GM10248 (cell line): Measurements from ENCODE around the gene EIF4G3.

Source experiments
- CTCF ChIA-PET: fragments of 300-600 bp; sonication (Branson Sonifier 250); formaldehyde crosslinking; extraction: SDS; loops from one replicate; lab custom pipeline; 2021; ENCODE audit warnings: antibody characterized with exemption; lab: Yijun Ruan, JAX
- POLR2A ChIA-PET: fragments of 350-650 bp; sonication (Branson Sonifier 250); formaldehyde crosslinking; extraction: SDS; loops from one replicate; lab custom pipeline; 2020; ENCODE audit warnings: antibody characterized with exemption; lab: Yijun Ruan, JAX
- DNase-seq: peaks from one replicate; pipeline ENCODE4 v3.0.0; 2012; ENCODE audit errors: extremely low spot score
- TF ChIP-seq, protein P1 (sequence below): IDR thresholded peaks from 2 replicates; pipeline ENCODE4 v1.5.1; 2012; ENCODE audit warnings: mild to moderate bottlenecking, low read depth; ENCODE audit errors: extremely low read depth, missing control alignments, control extremely low read depth

The EIF4G3 gene

GRCh38 chr1:20962576-20963258, 214.0 kb downstream of the EIF4G3 start:
- CTCF ChIA-PET: interaction anchor here (2.5 kb wide), 1 partner anchor 18 kb away, joined by 10 read pairs; no protein-coding TSS in a partner anchor
- TF ChIP-seq, protein P1, sequence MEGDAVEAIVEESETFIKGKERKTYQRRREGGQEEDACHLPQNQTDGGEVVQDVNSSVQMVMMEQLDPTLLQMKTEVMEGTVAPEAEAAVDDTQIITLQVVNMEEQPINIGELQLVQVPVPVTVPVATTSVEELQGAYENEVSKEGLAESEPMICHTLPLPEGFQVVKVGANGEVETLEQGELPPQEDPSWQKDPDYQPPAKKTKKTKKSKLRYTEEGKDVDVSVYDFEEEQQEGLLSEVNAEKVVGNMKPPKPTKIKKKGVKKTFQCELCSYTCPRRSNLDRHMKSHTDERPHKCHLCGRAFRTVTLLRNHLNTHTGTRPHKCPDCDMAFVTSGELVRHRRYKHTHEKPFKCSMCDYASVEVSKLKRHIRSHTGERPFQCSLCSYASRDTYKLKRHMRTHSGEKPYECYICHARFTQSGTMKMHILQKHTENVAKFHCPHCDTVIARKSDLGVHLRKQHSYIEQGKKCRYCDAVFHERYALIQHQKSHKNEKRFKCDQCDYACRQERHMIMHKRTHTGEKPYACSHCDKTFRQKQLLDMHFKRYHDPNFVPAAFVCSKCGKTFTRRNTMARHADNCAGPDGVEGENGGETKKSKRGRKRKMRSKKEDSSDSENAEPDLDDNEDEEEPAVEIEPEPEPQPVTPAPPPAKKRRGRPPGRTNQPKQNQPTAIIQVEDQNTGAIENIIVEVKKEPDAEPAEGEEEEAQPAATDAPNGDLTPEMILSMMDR: no peak
- no peak for DNase-seq
- POLR2A ChIA-PET: no interaction called here

- TF ChIP-seq, protein P1: no peak
- ChIA-PET CTCF (interaction anchor here (1.2 kb wide), 1 partner anchor 22 kb away, joined by 3 read pairs; no protein-coding TSS in a partner anchor), POLR2A (no interaction called here)
- DNase-seq: no peak
Observed at GRCh38 chr1:20958430-20958829, 218.3 kb downstream of the EIF4G3 start.

GRCh38 chr1:20956272-20956671, 220.4 kb downstream of the EIF4G3 start:
- TF ChIP-seq, protein P1: no peak
- POLR2A ChIA-PET: no interaction called here
- DNase-seq: no peak
- CTCF ChIA-PET: no interaction called here

- TF ChIP-seq, protein P1: no peak
- ChIA-PET CTCF (no interaction called here), POLR2A (no interaction called here)
- no peak for DNase-seq
Observed at GRCh38 chr1:20950679-20951078, 226.0 kb downstream of the EIF4G3 start.

GRCh38 chr1:20949871-20950590, 226.7 kb downstream of the EIF4G3 start:
- CTCF ChIA-PET: interaction anchor here (1.6 kb wide), 1 partner anchor 11 kb away, joined by 3 read pairs; no protein-coding TSS in a partner anchor
- POLR2A ChIA-PET: no interaction called here
- TF ChIP-seq, protein P1: no peak
- no peak for DNase-seq

DNA sequence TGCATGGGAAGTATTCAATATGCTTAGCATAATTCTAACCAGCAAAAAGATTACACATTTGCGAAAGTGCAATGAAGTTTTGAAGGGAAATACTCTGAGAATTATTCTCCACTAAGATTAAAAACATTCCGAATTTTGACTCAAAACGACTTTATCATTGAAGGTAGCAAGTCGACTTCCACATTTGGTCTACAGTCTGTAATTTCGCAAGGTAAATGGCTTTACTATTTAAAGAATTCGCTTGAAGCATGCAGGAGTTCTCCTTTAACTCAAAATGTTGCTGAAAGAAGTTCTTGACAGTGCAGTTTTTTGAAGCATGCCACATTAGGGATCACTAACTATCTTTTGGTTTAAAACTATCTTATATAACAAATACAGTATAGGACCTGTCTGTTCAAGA, 228.6 kb downstream of the EIF4G3 start:
- POLR2A ChIA-PET: no interaction called here
- TF ChIP-seq, protein P1: no peak

More for the DNA sequence above, 228.6 kb downstream of the EIF4G3 start:
- no peak for DNase-seq
- CTCF ChIA-PET: interaction anchor here (1.6 kb wide), 1 partner anchor 9 kb away, joined by 3 read pairs; no protein-coding TSS in a partner anchor
